Adrenal gland (tissue), 12 donors: ENCODE data around the gene GTSE1. TPM values are rescaled to one million over a fixed set of nuclear protein-coding genes. Genes with fewer than 3 reads are reported as not detected.
A peak's percentile ranks its signal among the peaks of the same experiment; 100 is the strongest.

ENCODE experiments used
- DNase-seq, 7 donors: peaks; one replicate each; pipeline ENCODE4 v3.0.0-alpha.2; 2019 to 2020
- H3K27ac ChIP-seq, 5 donors: fragments of 200-600 bp; sonication (generic) in 4 of 5; 1 replicate in 3 of 5; 2 replicates in 2 of 5; pipeline versions ENCODE4 v1.5.1 to v1.8.0; 2016 to 2020; ENCODE audit warnings: mild to moderate bottlenecking in 1 of 5
- H3K27me3 ChIP-seq: fragments of 200-600 bp; 2 replicates; pipeline ENCODE4 v1.8.0; 2021
- H3K36me3 ChIP-seq, 2 donors: fragments of 200-600 bp; replicated peaks in 1 of 2; 1 replicate in 1 of 2; 2 replicates in 1 of 2; pipeline versions ENCODE4 v1.5.1 to v1.8.0; 2018 to 2022
- H3K4me1 ChIP-seq, 2 donors: fragments of 200-600 bp; replicated peaks in 1 of 2; 1 replicate in 1 of 2; 2 replicates in 1 of 2; pipeline versions ENCODE4 v1.5.1 to v1.8.0; 2018 to 2021
- H3K4me3 ChIP-seq, 4 donors: fragments of 200-600 bp; sonication (generic) in 3 of 4; one replicate each; pipeline ENCODE4 v1.5.1; 2016 to 2018
- H3K9me3 ChIP-seq, 3 donors: fragments of 200-600 bp; sonication (generic) in 1 of 3; replicated peaks in 1 of 3; 1 replicate in 2 of 3; 2 replicates in 1 of 3; pipeline versions ENCODE4 v1.5.1 to v1.8.0; 2016 to 2021
- POLR2A ChIP-seq, 2 donors: fragments of 450-650 bp; IDR thresholded peaks; one replicate each; pipeline ENCODE4 v1.6.1; 2017; ENCODE audit warnings: antibody characterized with exemption in 2 of 2, mild to moderate bottlenecking in 2 of 2, moderate library complexity in 1 of 2
- WGBS, 4 donors: extraction: QIAGEN DNeasy Blood & Tissue Kit in 2 of 4; methylation state at CpG; one replicate each; pipeline versions ENCODE4 v1.1.5 to v1.1.7; 2013 to 2017; 5-methylcytosine and 5-hydroxymethylcytosine counted together
- intact Hi-C, 2 donors: fragments of 100-400 bp; cut with DNase I; formaldehyde crosslinking; loops; one replicate each; pipeline versions ENCODE4 v1.14.1 to v1.15.0; 2022 to 2023
- polyA plus RNA-seq, 3 donors: library from polyadenylated mRNA; stranded (reverse); fragments of 200-250 nt in 2 of 3; fragments of 350-450 nt in 1 of 3; fragmentation: Illumina TruSeq in 1 of 3; extraction: RNeasy Lipid Tissue Mini Kit (QIAGEN cat#74804) in 1 of 3; gene quantifications; one replicate each; pipeline ENCODE4 v1.2.3, GENCODE V29; 2013 to 2014
- total RNA-seq, 9 donors: library from RNA; depleted of rRNA in 4 of 9; stranded (reverse); fragments of >200 nt in 4 of 9; fragments of 120-200 nt in 1 of 9; fragmentation: NEBNext Ultra II Directional in 1 of 9; extraction: Animal tissue kit (Norgen Biotek cat#: 25700) in 1 of 9; gene quantifications; one replicate each; pipeline versions ENCODE4 v1.1.0 to v1.2.4, GENCODE V29; 2013 to 2023
- TF ChIP-seq, protein P1 (sequence below), 6 experiments: fragments of 450-650 bp in 4 of 6; fragments of 200-600 bp in 2 of 6; sonication (generic) in 1 of 6; IDR thresholded peaks; 1 replicate in 5 of 6; 2 replicates in 1 of 6; pipeline versions ENCODE4 v1.5.1 to v1.8.0; 2016 to 2021; ENCODE audit warnings: antibody characterized with exemption in 6 of 6, mild to moderate bottlenecking in 2 of 6, moderate library complexity in 1 of 6
- donor health status: healthy with polysubstance abuse.
- donor health status: Bipolar disorder and iron deficiency.
- donor health status: DM: yes; HTN: yes; CAD: no.
- donor health status: DM: no; HTN: no; CAD: no.
- donor health status: DM: no; HTN: no; CAD: no.
- donor health status: DM: yes; HTN: yes; CAD: no.

Gene GTSE1
- total and polyA plus RNA-seq, 12 donors, result 0.06 to 5.7 (median 1.0) TPM

DNA sequence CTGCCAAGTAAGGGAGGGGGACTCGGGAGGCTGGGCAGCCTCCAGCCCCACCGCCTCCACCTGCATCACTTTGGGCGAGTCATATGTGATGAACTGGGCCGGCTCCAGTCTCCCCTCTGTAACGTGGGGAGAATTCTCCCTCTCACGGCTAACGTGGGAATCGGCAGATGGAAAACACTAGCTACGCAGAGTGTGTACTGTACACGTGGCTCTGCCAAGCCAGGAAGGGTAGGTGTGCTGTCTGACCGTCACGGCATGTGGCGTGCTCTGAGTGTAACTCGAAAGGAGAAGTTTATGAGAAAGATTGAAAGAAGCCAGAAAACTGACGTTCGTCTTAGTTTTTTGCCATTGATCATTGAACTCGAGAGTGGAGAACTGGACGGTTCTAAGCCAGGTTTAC is 52.6 kb downstream of the GTSE1 start:
- H3K36me3 ChIP-seq, result peaks cover 0 to 98% of the 10 kb centered on the region in 2 donors
- H3K27me3 ChIP-seq, result no peaks in the 10 kb centered on the region
- H3K4me3 ChIP-seq, result no peak overlapping the region
- intact Hi-C loops, result no loop called here
- DNase-seq, result no peak
- H3K27ac ChIP-seq, result peak overlapping the region in 1 of 5 donors; percentile 17
- no peaks in the 10 kb centered on the region for H3K9me3 ChIP-seq
- H3K4me1 ChIP-seq, result peaks cover 0 to 23% of the 10 kb centered on the region in 2 donors
- WGBS, 4 donors, result 86 to 93% (median 90%) methylated on average over 18 of the region's 18 CpGs
- TF ChIP-seq POLR2A (IDR thresholded peaks at IDR 0.05), result no peak
- TF ChIP-seq, protein P1, sequence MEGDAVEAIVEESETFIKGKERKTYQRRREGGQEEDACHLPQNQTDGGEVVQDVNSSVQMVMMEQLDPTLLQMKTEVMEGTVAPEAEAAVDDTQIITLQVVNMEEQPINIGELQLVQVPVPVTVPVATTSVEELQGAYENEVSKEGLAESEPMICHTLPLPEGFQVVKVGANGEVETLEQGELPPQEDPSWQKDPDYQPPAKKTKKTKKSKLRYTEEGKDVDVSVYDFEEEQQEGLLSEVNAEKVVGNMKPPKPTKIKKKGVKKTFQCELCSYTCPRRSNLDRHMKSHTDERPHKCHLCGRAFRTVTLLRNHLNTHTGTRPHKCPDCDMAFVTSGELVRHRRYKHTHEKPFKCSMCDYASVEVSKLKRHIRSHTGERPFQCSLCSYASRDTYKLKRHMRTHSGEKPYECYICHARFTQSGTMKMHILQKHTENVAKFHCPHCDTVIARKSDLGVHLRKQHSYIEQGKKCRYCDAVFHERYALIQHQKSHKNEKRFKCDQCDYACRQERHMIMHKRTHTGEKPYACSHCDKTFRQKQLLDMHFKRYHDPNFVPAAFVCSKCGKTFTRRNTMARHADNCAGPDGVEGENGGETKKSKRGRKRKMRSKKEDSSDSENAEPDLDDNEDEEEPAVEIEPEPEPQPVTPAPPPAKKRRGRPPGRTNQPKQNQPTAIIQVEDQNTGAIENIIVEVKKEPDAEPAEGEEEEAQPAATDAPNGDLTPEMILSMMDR (IDR thresholded peaks at IDR 0.05), result no peak

DNA sequence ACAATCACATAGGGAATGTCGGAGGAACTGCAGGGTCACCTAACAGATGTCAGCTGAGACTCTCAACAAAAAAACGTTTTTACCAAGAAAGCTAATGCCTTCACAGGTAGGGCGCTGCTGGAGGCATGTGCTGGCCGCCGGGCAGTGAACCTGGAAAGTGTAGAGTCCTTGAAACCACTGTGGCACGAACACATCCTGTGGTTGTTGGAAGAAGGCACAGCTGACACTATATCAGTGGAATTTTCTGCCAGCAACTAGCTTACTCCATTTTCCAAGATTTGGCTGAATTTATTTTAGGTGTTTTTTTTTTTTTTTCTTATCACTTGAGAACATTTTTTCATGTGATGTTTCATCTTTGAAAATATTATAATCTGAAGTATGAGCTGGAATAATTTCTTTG is 53.0 kb downstream of the GTSE1 start:
- Histone ChIP-seq H3K9me3 (no peaks in the 10 kb centered on the region), H3K36me3 (peaks cover 0 to 96% of the 10 kb centered on the region in 2 donors), H3K27ac (peak overlapping the region in 1 of 5 donors; percentile 17), H3K4me1 (peaks cover 0 to 24% of the 10 kb centered on the region in 2 donors), H3K27me3 (no peaks in the 10 kb centered on the region), H3K4me3 (no peak overlapping the region)
- intact Hi-C loops, result loop anchor here in 1 of 2 donors (10.0 kb wide), 1 partner anchor 315 kb away; no protein-coding TSS in a partner anchor
- peak in 1 of 7 donors; percentile 42 for DNase-seq
- WGBS, 4 donors, result 41 to 59% (median 58%) methylated on average over 6 of the region's 6 CpGs
- no peak for TF ChIP-seq POLR2A (IDR thresholded peaks at IDR 0.05)
- TF ChIP-seq, protein P1 (IDR thresholded peaks at IDR 0.05), result no peak

DNA sequence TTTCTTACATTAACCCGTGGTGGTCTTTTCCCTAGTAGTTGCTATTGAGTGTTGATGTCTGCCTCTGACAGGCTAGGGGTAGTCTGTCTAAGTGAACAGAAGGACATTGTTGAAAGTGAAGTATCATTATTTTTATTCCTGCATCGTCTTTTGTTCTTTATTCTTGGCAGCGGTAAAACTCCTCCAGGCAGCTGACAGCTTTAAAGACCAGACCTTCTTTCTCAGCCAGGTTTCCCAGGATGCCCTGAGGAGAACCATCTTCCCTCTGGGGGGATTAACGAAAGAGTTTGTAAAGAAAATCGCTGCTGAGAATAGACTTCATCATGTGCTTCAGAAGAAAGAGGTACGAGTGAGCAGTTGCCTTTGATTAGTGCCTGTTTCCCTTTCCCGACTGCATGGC is 53.5 kb downstream of the GTSE1 start:
- Histone ChIP-seq H3K4me1 (peaks cover 0 to 24% of the 10 kb centered on the region in 2 donors), H3K27me3 (no peaks in the 10 kb centered on the region), H3K4me3 (no peak overlapping the region), H3K36me3 (peaks cover 0 to 92% of the 10 kb centered on the region in 2 donors), H3K27ac (no peak overlapping the region), H3K9me3 (no peaks in the 10 kb centered on the region)
- TF ChIP-seq, protein P1 (IDR thresholded peaks at IDR 0.05), result no peak
- no peak for TF ChIP-seq POLR2A (IDR thresholded peaks at IDR 0.05)
- no peak for DNase-seq
- WGBS, 4 donors, result 74 to 84% (median 80%) methylated on average over 7 of the region's 7 CpGs
- intact Hi-C loops, result loop anchor here in 1 of 2 donors (10.0 kb wide), 1 partner anchor 315 kb away; no protein-coding TSS in a partner anchor

DNA sequence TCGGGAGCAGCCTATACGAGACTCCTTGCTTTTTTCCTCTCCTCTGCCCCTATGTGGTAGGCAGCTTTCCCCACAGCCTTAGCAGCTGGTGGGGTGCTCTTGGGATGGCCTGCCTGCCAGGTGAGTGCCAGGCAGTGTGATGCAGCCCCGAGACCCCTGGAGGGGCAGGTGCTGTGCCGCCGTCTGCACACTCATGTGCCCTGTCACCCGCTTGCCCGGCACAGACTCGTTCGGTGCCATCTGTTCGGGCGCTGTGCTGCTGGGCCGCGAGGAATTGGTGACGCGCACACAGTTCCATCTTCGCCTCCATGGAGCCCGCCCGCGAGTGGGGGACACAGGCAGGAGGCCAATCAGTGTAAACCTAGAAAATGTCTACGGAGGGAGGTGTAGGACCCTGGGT is 54.0 kb downstream of the GTSE1 start:
- intact Hi-C loops, result loop anchor here in 1 of 2 donors (10.0 kb wide), 1 partner anchor 314 kb away; no protein-coding TSS in a partner anchor
- 90 to 95% (median 94%) methylated on average over 9 to 20 of the region's 20 CpGs for WGBS, 4 donors
- no peak overlapping the region for H3K4me3 ChIP-seq
- no peak for DNase-seq
- no peak overlapping the region for H3K27ac ChIP-seq
- no peak for TF ChIP-seq POLR2A (IDR thresholded peaks at IDR 0.05)
- TF ChIP-seq, protein P1 (IDR thresholded peaks at IDR 0.05), result no peak
- peaks cover 0 to 89% of the 10 kb centered on the region in 2 donors for H3K36me3 ChIP-seq
- H3K4me1 ChIP-seq, result peaks cover 0 to 24% of the 10 kb centered on the region in 2 donors
- H3K9me3 ChIP-seq, result no peaks in the 10 kb centered on the region
- H3K27me3 ChIP-seq, result no peaks in the 10 kb centered on the region
